CD4-positive, alpha-beta memory T cell (primary cell): ENCODE measurements around the gene GAS7. TPM values are rescaled to one million over a fixed set of nuclear protein-coding genes. Genes with fewer than 3 reads are reported as not detected.

ENCODE experiments used
- CTCF ChIA-PET: fragments of 350-600 bp; sonication (Branson Sonifier 250); formaldehyde crosslinking; loops from one replicate; lab custom pipeline; 2021; ENCODE audit warnings: inconsistent platforms; ENCODE audit not compliant: partially characterized antibody; lab: Charles Lee
- POLR2A ChIA-PET: fragments of 350-600 bp; sonication (Branson Sonifier 250); formaldehyde crosslinking; loops from one replicate; lab custom pipeline; 2021; ENCODE audit not compliant: partially characterized antibody; lab: Charles Lee
- DNase-seq, 5 donors: peaks; one replicate each; pipeline versions ENCODE4 v3.0.0 to v3.0.0-alpha.2; 2020 to 2022; ENCODE audit warnings: mixed read lengths in 1 of 5
- H3K27ac ChIP-seq: one replicate; pipeline ENCODE4 v1.7.0; 2013; ENCODE audit warnings: low read depth, low read length
- H3K27me3 ChIP-seq: 2 replicates; pipeline ENCODE4 v1.7.0; 2013; ENCODE audit warnings: mild to moderate bottlenecking, low read length, moderate library complexity; ENCODE audit not compliant: insufficient read depth
- H3K36me3 ChIP-seq: 2 replicates; pipeline ENCODE4 v1.7.0; 2013; ENCODE audit warnings: mild to moderate bottlenecking, low read length, moderate library complexity; ENCODE audit not compliant: insufficient read depth
- H3K4me1 ChIP-seq: 2 replicates; pipeline ENCODE4 v1.7.0; 2013; ENCODE audit warnings: mild to moderate bottlenecking, low read length, moderate library complexity; ENCODE audit not compliant: insufficient read depth
- H3K4me3 ChIP-seq, 2 donors: one replicate each; pipeline ENCODE4 v1.7.0; 2013; ENCODE audit warnings: low read length in 2 of 2, mild to moderate bottlenecking in 1 of 2
- H3K9me3 ChIP-seq, 2 donors: one replicate each; pipeline ENCODE4 v1.7.0; 2013; ENCODE audit warnings: low read length in 2 of 2, control low read depth in 1 of 2; ENCODE audit not compliant: control insufficient read depth in 1 of 2
- H3K27ac Mint-ChIP-seq, 7 donors: one replicate each; pipeline ENCODE4 v1.8.0; 2020 to 2021; ENCODE audit warnings: mixed read lengths in 7 of 7, mild to moderate bottlenecking in 6 of 7, inconsistent platforms in 3 of 7, moderate library complexity in 3 of 7
- H3K27me3 Mint-ChIP-seq, 2 donors: one replicate each; pipeline ENCODE4 v1.8.0; 2020 to 2021; ENCODE audit warnings: mixed read lengths in 2 of 2
- H3K36me3 Mint-ChIP-seq, 2 donors: one replicate each; pipeline ENCODE4 v1.8.0; 2020 to 2021; ENCODE audit warnings: mixed read lengths in 2 of 2, inconsistent platforms in 1 of 2, mild to moderate bottlenecking in 1 of 2
- H3K4me1 Mint-ChIP-seq, 4 donors: one replicate each; pipeline ENCODE4 v1.8.0; 2020 to 2021; ENCODE audit warnings: mixed read lengths in 4 of 4, mild to moderate bottlenecking in 1 of 4
- H3K4me3 Mint-ChIP-seq, 8 donors: one replicate each; pipeline ENCODE4 v1.8.0; 2020 to 2021; ENCODE audit warnings: mixed read lengths in 8 of 8, mild to moderate bottlenecking in 7 of 8, moderate library complexity in 6 of 8, inconsistent platforms in 3 of 8
- H3K9me3 Mint-ChIP-seq, 8 donors: one replicate each; pipeline ENCODE4 v1.8.0; 2020 to 2021; ENCODE audit warnings: mixed read lengths in 8 of 8, mild to moderate bottlenecking in 5 of 8, inconsistent platforms in 3 of 8, moderate library complexity in 1 of 8
- intact Hi-C: fragments of 100-400 bp; cut with micrococcal nuclease; formaldehyde crosslinking; loops from one replicate; pipeline ENCODE4 v1.15.1; 2023
- polyA plus RNA-seq, 2 donors: library from polyadenylated mRNA; unstranded; fragments of 300-500 nt; fragmentation: Illumina TruSeq; gene quantifications; one replicate each; pipeline ENCODE4 v1.2.3, GENCODE V29; 2021
- total RNA-seq, 2 experiments: library from RNA; stranded (reverse); gene quantifications; one replicate each; pipeline ENCODE4 v1.2.3, GENCODE V29; 2021

Gene GAS7
- total and polyA plus RNA-seq, 4 experiments from 2014 or later = 0.42 to 5.2 (median 3.0) TPM

DNA sequence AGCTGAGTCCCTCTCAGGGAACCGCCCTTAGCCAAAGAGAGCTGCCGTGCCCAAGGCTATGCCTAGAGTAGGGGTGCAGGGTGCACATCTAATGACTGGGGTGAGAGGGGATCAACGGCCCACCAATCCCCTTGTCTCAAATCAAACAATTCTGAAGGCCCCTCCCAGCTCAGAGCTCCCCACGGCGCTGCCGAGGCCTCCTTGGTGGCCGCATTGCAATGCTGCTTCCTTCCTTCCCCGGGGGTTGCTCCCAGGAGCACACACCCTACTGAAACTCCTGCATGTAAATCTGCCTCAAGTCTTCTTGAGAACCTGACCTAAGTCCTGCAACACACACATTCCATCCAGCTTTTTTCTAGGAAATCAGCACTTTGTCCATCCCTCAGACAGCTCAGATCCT lies 212.8 kb downstream of the GAS7 start:
- no peak overlapping the region for H3K27ac Mint-ChIP-seq
- H3K9me3 Mint-ChIP-seq = peaks cover 0 to 9% (median 3%) of the 10 kb centered on the region in 8 donors
- H3K36me3 Mint-ChIP-seq = no peaks in the 10 kb centered on the region
- no peaks in the 10 kb centered on the region for H3K27me3 Mint-ChIP-seq
- H3K36me3 ChIP-seq = no peaks in the 10 kb centered on the region
- no peak for DNase-seq
- no peak overlapping the region for H3K4me3 Mint-ChIP-seq
- H3K4me1 ChIP-seq = no peaks in the 10 kb centered on the region
- H3K4me1 Mint-ChIP-seq = peaks cover 0 to 2% (median 0%) of the 10 kb centered on the region in 4 donors
- H3K4me3 ChIP-seq = no peak overlapping the region
- no peak overlapping the region for H3K27ac ChIP-seq
- no peaks in the 10 kb centered on the region for H3K9me3 ChIP-seq
- no peaks in the 10 kb centered on the region for H3K27me3 ChIP-seq
- POLR2A ChIA-PET = no interaction called here
- CTCF ChIA-PET = interaction anchor here (1.2 kb wide), 1 partner anchor 61 kb away, joined by 3 read pairs; no protein-coding TSS in a partner anchor
- intact Hi-C loops = no loop called here

DNA sequence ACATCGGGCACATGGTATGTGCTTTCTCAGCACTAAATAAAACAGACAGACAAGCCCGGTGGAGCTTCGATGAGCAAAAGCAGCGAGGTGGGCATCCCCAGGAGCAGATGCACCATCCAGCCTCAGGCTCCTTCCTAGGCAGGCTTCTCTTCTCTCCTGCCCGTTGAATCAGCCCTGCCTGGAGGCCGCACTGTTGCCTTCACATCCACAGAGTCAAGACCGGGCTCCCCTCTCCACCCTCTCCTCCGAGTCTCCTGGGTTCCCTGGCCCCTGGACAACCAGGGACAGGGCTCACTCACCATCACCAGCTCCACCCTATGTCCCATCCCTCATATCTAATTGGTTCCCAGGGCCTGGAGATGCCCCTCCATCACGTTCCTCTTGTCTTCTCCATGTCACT lies 213.6 kb downstream of the GAS7 start:
- intact Hi-C loops = no loop called here
- Mint-ChIP-seq H3K27ac (no peak overlapping the region), H3K36me3 (no peaks in the 10 kb centered on the region), H3K4me3 (no peak overlapping the region), H3K9me3 (peaks cover 0 to 5% (median 3%) of the 10 kb centered on the region in 8 donors), H3K27me3 (no peaks in the 10 kb centered on the region), H3K4me1 (peaks cover 0 to 2% (median 0%) of the 10 kb centered on the region in 4 donors)
- Histone ChIP-seq H3K4me3 (no peak overlapping the region), H3K36me3 (no peaks in the 10 kb centered on the region), H3K9me3 (no peaks in the 10 kb centered on the region), H3K27me3 (no peaks in the 10 kb centered on the region), H3K4me1 (no peaks in the 10 kb centered on the region), H3K27ac (no peak overlapping the region)
- DNase-seq = no peak
- CTCF ChIA-PET = interaction anchor here (1.2 kb wide), 1 partner anchor 60 kb away, joined by 3 read pairs; no protein-coding TSS in a partner anchor
- POLR2A ChIA-PET = no interaction called here

DNA sequence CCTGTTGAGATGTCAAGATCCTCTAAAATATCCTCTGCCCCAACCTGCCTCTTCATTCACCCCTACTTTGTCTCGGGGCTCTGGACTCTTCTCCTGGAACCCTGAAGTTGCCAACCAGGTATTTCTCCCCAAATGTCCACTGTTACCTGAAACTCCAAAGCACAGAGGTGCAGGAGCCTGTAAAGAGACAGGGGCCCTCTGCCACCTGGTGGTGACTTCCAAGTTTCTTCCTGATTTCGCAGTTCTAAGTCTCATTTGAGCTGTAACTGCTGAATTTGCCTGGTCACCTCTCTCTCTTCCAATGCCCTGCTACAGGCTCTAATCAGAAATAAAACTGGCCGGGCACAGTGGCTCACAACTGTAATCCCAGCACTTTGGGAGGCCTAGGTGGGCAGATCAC lies 216.2 kb downstream of the GAS7 start:
- H3K4me3 ChIP-seq = no peak overlapping the region
- H3K27ac Mint-ChIP-seq = no peak overlapping the region
- no peak overlapping the region for H3K27ac ChIP-seq
- ChIA-PET POLR2A (no interaction called here), CTCF (no interaction called here)
- peaks cover 0 to 2% (median 0%) of the 10 kb centered on the region in 8 donors for H3K9me3 Mint-ChIP-seq
- intact Hi-C loops = no loop called here
- H3K4me1 ChIP-seq = no peaks in the 10 kb centered on the region
- no peak for DNase-seq
- no peaks in the 10 kb centered on the region for H3K4me1 Mint-ChIP-seq
- H3K36me3 Mint-ChIP-seq = no peaks in the 10 kb centered on the region
- H3K36me3 ChIP-seq = no peaks in the 10 kb centered on the region
- H3K4me3 Mint-ChIP-seq = no peak overlapping the region
- H3K27me3 Mint-ChIP-seq = no peaks in the 10 kb centered on the region
- no peaks in the 10 kb centered on the region for H3K9me3 ChIP-seq
- no peaks in the 10 kb centered on the region for H3K27me3 ChIP-seq

DNA sequence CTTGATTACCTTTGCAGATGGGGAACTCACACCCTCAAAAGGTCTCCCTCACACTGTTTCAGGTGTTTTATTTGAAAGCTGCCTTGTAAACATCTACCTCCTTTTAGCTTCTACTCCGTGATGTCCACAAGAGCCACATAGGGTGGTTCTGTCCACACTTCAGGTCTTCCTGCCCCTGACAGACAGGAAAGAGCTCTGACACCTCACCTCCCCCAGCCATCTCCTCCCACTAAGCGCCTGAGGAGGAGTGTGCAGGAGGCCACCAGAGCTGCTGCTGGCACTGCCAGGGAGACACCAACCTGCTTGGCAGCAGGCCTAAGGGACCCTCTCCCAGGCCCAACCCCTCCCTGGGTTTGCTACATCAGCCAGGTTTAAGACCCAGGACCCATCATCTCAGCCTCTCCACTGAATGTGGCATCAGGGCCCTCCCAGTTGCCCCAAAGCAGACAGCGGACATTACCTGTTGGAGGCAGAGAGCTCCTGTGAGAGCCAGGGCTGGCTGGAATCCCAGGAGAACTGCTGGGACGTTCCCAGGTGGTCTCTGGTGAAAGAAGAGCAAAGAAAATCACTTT lies 217.0 kb downstream of the GAS7 start:
- Mint-ChIP-seq H3K4me1 (no peaks in the 10 kb centered on the region), H3K27me3 (no peaks in the 10 kb centered on the region), H3K4me3 (no peak overlapping the region), H3K36me3 (no peaks in the 10 kb centered on the region), H3K27ac (no peak overlapping the region), H3K9me3 (peaks cover 0 to 2% (median 0%) of the 10 kb centered on the region in 8 donors)
- Histone ChIP-seq H3K9me3 (no peaks in the 10 kb centered on the region), H3K36me3 (no peaks in the 10 kb centered on the region), H3K4me1 (no peaks in the 10 kb centered on the region), H3K27me3 (no peaks in the 10 kb centered on the region), H3K27ac (no peak overlapping the region), H3K4me3 (no peak overlapping the region)
- no peak for DNase-seq
- intact Hi-C loops = no loop called here
- ChIA-PET CTCF (interaction anchor here (2.0 kb wide), 1 partner anchor 7 kb away, joined by 5 read pairs; no protein-coding TSS in a partner anchor), POLR2A (no interaction called here)

DNA sequence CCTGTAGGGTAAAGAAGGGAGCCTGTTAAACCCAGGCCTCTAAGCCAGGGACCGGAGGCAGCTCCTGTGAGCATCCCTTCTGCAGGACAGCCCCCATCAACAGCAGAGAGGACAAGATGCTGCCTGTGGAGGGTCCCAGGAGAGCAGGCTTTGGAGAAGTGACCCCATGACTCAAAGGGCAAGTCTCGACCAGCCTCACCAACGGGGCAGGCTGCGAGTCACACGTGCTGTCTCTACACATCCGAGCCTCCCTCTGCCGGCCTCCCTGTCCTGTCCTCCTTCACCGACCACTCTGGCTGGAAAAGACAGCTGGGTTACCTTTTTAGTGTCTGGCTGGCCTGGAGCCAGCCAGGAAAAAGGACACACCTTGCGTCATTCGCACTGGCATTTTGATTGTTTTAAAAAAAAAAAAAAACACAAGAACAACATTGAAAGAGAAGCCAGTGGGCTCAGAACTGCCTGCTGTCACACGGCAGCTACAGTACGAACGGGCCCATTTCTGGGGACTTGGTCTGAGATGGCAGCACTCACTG lies 218.9 kb downstream of the GAS7 start:
- Histone ChIP-seq H3K27me3 (no peaks in the 10 kb centered on the region), H3K4me3 (no peak overlapping the region), H3K4me1 (no peaks in the 10 kb centered on the region), H3K9me3 (no peaks in the 10 kb centered on the region), H3K27ac (no peak overlapping the region), H3K36me3 (no peaks in the 10 kb centered on the region)
- no peak for DNase-seq
- no peak overlapping the region for H3K4me3 Mint-ChIP-seq
- H3K27ac Mint-ChIP-seq = no peak overlapping the region
- no peaks in the 10 kb centered on the region for H3K4me1 Mint-ChIP-seq
- ChIA-PET POLR2A (no interaction called here), CTCF (interaction anchor here (2.0 kb wide), 1 partner anchor 9 kb away, joined by 5 read pairs; no protein-coding TSS in a partner anchor)
- H3K27me3 Mint-ChIP-seq = peaks cover 0 to 2% of the 10 kb centered on the region in 2 donors
- intact Hi-C loops = no loop called here
- H3K36me3 Mint-ChIP-seq = no peaks in the 10 kb centered on the region
- peaks cover 0 to 2% (median 0%) of the 10 kb centered on the region in 8 donors for H3K9me3 Mint-ChIP-seq

DNA sequence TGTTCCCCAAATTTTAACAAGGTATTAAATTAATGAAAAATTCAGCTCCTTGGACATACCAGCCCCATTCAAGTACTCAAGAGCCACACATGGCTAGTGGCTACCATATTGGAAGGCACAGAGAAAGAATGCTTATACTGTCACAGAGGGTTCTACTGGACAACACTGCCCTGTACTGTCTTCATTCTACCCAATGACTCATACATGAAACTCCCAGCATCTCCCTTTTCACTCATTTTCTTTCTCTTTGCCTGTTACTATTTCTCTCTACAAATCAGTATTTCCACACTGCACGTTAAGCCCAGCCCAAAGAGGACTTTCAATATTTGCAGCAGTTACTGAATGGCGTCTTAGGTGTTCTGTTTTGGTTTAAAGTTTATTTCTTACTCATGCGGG lies 221.2 kb downstream of the GAS7 start:
- no peak for DNase-seq
- Mint-ChIP-seq H3K4me3 (no peak overlapping the region), H3K4me1 (peaks cover 0 to under 1% (median 0%) of the 10 kb centered on the region in 4 donors), H3K27me3 (peaks cover 0 to 2% of the 10 kb centered on the region in 2 donors), H3K36me3 (no peaks in the 10 kb centered on the region), H3K9me3 (no peaks in the 10 kb centered on the region), H3K27ac (no peak overlapping the region)
- Histone ChIP-seq H3K27ac (no peak overlapping the region), H3K27me3 (no peaks in the 10 kb centered on the region), H3K4me1 (no peaks in the 10 kb centered on the region), H3K4me3 (no peak overlapping the region), H3K9me3 (no peaks in the 10 kb centered on the region), H3K36me3 (no peaks in the 10 kb centered on the region)
- ChIA-PET POLR2A (no interaction called here), CTCF (no interaction called here)
- intact Hi-C loops = no loop called here

DNA sequence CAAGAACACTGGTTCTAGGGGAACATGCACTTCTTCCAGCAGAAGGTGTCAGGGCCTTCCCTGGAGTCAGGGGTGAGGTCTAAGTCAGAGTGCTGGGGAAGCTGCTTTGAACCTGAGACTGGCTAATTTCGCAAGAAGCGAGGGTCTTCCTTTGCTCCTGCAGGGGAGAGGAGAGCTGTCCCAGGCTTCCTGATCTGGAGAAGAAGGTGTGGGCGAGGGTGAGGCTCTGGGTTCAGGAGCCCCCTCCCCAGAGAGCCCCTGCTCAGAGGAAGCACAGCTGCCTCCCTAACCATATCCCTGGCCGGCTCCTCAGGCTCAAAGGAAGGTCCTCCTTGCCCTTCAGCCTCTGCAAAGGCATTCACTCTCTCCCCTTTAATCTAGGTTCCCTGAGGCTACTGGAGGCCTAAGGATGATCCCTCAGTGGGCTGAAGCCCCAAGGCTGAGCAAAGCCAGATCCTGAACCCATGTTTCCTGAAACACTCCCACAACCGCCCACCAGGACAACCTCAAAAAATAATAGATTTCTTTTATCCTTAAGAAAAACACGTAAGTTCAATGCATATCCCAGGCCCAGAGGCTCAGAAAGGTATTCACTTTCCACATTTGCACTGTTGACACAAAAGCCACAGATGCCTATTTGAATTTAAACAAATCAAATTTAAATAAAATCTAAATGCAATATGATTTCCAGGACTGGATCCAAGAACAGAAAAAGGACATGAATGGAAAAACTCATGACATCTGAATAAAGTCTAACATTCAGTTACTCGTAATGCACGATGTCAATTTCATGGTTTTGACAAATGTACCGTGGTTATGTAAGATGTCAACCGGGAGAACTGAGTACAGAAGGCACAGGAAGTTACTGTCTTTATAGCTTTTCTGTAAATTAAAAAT lies 221.9 kb downstream of the GAS7 start:
- no peak overlapping the region for H3K27ac ChIP-seq
- H3K36me3 Mint-ChIP-seq = no peaks in the 10 kb centered on the region
- H3K4me3 ChIP-seq = no peak overlapping the region
- no peaks in the 10 kb centered on the region for H3K27me3 ChIP-seq
- no peak for DNase-seq
- H3K9me3 ChIP-seq = no peaks in the 10 kb centered on the region
- H3K27ac Mint-ChIP-seq = no peak overlapping the region
- peaks cover 0 to 5% (median 0%) of the 10 kb centered on the region in 4 donors for H3K4me1 Mint-ChIP-seq
- no peaks in the 10 kb centered on the region for H3K36me3 ChIP-seq
- peaks cover 0 to 2% of the 10 kb centered on the region in 2 donors for H3K27me3 Mint-ChIP-seq
- H3K4me3 Mint-ChIP-seq = no peak overlapping the region
- no peaks in the 10 kb centered on the region for H3K9me3 Mint-ChIP-seq
- ChIA-PET CTCF (no interaction called here), POLR2A (no interaction called here)
- no peaks in the 10 kb centered on the region for H3K4me1 ChIP-seq
- intact Hi-C loops = no loop called here
